SHP77 (cell line): ENCODE measurements around the gene SLC2A9.
"Not testable (repeated sequence)": the region's sequence is repeated elsewhere in the genome, so short reads cannot be mapped to it uniquely, and the experiment has no call there.

Experiments
- DNase-seq, 2 experiments: peaks; one replicate each; lab custom pipeline; 2025; lab: John Stamatoyannopoulos, UW

The SLC2A9 gene

GRCh38 chr4:9996319-9997110 lies 24.8 kb downstream of the SLC2A9 start:
- no peak for DNase-seq

- no peak for DNase-seq
Measured at GRCh38 chr4:9994246-9994847, 26.9 kb downstream of the SLC2A9 start.

- DNase-seq = no peak
Measured at GRCh38 chr4:9989918-9990635, 31.2 kb downstream of the SLC2A9 start.

- no peak for DNase-seq
Measured at GRCh38 chr4:9988933-9989332, 32.4 kb downstream of the SLC2A9 start.

GRCh38 chr4:9988363-9988749 lies 32.9 kb downstream of the SLC2A9 start:
- no peak for DNase-seq

GRCh38 chr4:9987749-9988362 lies 33.4 kb downstream of the SLC2A9 start:
- no peak for DNase-seq

DNA sequence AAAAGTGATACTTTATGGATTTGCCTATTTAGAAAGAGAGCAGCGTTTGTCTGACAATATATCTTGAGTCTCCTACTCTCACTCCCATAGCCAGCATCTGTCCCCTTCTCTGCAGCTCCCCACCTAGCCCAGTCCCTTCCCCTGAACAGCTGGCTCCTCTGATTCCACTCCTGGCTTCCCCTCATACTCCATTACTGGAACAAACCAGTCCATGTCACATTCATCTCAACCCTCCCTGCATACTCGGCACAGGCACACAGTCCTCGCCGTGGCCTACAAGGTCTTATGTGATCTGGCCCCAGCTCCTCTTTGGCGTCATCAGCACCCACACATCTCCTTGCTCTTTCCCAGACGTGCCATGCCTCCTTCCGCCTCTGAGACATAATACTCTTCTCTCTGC lies 36.7 kb downstream of the SLC2A9 start:
- no peak for DNase-seq

GRCh38 chr4:9983211-9983610 lies 38.1 kb downstream of the SLC2A9 start:
- no peak for DNase-seq

- DNase-seq = not testable (repeated sequence)
Measured at GRCh38 chr4:9981899-9982298, 39.4 kb downstream of the SLC2A9 start.

- no peak for DNase-seq
Measured at GRCh38 chr4:9980898-9981297, 40.4 kb downstream of the SLC2A9 start.

GRCh38 chr4:9979101-9979701 lies 42.1 kb downstream of the SLC2A9 start:
- no peak for DNase-seq

DNA sequence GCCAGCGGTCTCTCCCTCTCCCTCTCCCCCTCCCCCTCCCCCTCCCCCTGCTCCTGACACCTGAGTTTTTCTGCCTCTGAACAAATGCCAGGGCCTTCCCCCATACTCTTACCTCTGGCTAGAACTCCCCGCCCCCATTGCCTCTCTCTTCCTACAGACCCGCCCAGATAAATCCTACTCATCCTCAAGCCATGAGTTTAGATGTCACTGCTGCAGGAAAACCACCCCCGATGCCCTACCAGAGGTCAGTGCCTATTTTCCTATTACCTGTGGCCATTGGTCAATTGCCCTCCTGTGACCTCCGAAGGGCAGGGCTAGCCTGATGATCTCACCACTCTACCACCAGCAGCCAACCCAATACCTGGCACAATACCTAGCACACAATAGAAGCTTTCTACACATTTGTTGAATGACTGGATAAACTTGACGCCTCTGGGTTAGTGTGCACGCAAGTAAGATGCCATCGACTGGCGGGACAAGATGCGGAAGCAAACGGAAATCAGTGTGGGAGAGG lies 43.7 kb downstream of the SLC2A9 start:
- DNase-seq = no peak

DNA sequence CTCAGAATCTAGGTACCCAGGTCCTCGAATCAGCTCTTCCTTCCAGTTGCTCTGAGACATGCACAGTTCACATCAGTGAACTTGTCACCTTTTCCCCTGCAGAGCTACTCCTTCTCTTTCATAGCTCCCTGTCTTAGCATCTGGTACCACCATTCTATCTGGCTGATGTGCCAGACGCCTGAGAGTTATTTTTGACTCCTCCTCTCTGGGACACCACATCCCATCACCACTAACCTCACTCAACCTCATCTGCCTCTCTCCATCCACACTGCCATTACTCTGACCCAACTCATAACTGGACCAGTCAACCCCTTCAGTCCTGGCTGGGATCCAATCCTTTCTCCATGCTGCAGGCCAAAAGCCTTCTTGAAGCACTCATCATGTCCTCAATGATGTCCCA lies 44.5 kb downstream of the SLC2A9 start:
- DNase-seq = no peak

- DNase-seq = no peak
Measured at GRCh38 chr4:9976293-9976692, 45.0 kb downstream of the SLC2A9 start.

DNA sequence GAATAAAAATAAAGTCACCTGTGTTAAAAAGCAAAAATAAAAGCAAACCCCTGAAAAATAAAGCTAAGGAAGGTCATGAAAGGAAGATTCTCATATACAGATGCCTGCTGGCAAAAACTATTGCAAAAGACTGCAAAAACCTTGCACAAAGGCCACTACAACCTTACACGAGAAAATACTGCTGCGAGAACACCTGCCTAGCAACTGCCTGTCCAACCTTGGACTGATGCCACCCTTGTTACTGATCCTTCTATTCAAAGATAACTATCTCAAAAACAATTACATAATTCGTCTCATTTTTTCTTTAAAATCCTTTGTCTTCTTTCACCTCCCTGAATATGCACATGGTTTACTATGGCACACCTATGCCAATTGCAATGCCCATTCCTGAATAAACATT lies 49.6 kb downstream of the SLC2A9 start:
- DNase-seq = peak in 1 of 2 experiments; percentile 4

- no peak for DNase-seq
Measured at GRCh38 chr4:9970399-9971011, 50.8 kb downstream of the SLC2A9 start.

DNA sequence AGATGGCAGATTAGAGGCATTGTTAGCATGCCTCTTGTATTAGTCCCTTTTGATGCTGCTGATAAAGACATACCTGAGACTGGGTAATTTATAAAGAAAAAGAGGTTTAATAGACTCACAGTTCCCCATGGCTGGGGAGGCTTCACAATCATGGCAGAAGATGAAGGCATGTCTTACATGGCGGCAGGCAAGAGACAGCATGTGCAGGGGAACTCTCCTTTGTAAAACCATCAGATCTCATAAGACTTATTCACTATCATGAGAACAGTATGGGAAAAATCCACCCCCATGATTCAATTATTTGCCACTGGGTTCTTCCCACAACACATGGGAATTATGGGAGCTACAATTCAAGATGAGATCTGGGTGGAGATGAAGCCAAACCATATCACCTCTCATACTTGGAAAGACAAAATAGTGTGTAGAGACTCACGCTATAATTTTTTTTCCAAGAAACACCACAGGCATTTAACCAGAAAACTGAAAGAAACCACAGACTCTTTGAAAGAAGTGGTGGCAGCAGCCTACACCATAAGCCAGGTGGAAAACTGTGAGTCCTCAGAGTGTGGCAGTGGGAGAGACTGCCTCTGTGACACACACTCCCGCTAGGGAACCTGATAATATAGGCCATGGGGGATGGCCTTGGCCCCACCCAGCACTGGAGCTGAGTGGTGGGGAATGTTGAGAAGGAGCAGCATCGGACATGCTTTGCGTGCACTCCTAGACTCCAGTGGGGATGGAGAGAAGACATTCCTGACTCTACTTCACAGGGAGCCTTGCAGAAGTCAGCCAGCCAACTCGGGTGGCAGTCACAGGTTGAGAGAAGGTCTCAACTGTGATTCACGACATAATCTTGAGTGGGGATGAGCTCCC lies 51.5 kb downstream of the SLC2A9 start:
- DNase-seq = no peak

GRCh38 chr4:9968472-9968871 lies 52.8 kb downstream of the SLC2A9 start:
- no peak for DNase-seq

DNA sequence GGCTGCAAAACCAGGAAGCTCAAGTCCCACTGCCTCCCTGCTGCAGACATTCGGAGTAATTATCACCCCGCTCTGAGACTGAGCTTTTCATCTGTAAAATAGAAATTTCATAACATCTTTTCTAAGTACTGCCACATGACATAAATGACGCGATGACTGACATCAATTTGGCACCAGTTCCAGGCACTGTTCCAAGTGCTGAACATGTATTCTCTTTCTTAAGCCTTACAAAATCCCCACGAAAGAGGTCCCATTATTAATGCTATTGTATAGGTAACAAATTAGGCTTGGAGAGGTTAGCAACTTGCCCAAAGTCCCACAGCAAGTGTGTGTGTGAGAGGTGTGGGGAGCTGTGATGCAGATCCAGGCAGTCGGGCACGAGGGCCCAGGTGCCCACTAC lies 56.4 kb downstream of the SLC2A9 start:
- no peak for DNase-seq

DNA sequence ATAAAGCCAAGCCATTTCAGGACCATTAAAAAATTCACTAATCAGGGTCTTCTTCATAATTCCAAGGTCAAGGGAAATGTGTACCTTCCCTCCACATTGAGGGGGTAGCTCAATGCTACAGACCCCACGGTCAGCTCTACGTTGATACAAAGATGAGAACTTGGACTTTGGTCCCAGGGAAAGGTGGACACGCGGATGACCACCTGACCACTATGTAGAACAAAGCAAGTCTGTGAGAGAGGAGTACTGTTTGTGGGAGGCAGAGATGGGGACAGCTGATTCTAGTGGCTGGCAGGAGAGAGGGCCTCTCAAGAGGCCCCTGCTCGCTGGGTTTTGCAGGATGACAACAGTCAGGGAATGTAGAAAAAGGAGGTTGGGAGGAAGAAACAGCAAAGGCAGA lies 58.0 kb downstream of the SLC2A9 start:
- no peak for DNase-seq
